Fibroblast of skin of right biceps (primary cell): ENCODE results near the gene CFAP92.
A peak's percentile ranks its signal among the peaks of the same experiment; 100 is the strongest.
"Not testable (repeated sequence)": the region's sequence is repeated elsewhere in the genome, so short reads cannot be mapped to it uniquely, and the experiment has no call there.

Source experiments
- DNase-seq: peaks from one replicate; pipeline ENCODE4 v3.0.0-alpha.2; 2013

The CFAP92 gene

DNA sequence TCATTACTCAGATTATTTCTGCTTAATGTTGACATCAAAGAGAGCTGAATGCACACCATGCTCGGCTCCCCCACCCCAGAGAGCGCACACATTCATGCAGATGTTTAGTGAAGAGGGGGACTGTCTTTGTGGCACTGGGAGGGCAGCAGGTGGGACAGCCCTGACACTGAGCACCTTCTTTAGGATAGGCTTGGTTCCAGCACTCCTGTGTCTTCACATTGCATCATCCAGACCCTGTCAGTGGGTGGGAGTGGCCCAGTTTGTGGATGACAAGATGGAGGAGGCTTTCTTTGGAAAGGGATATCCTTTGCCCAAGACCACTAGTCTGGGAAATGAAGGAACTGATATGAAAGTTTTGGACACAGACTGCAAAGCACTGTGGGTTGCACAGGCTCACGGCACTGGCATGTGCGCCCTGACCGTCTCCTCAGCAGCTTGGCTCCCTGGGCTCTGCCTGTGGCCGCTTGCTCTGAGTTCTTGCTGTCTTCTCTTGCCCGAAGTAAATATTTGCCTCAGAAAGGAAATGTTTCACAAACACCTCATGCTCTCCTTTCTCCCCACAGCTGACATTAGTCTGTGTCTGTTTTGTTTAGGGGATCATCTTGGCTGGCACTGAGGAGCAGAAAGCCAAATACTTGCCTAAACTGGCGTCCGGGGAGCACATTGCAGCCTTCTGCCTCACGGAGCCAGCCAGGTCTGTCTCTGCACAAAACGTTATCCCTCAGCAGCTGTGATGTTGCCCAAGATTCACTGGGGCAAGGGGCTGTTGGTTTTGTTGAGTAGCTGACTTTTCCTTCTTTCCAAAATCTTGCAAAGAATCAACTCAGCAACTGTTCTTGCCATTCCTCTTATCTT, 97.8 kb downstream of the CFAP92 start:
- DNase-seq: peak; percentile 16

DNA sequence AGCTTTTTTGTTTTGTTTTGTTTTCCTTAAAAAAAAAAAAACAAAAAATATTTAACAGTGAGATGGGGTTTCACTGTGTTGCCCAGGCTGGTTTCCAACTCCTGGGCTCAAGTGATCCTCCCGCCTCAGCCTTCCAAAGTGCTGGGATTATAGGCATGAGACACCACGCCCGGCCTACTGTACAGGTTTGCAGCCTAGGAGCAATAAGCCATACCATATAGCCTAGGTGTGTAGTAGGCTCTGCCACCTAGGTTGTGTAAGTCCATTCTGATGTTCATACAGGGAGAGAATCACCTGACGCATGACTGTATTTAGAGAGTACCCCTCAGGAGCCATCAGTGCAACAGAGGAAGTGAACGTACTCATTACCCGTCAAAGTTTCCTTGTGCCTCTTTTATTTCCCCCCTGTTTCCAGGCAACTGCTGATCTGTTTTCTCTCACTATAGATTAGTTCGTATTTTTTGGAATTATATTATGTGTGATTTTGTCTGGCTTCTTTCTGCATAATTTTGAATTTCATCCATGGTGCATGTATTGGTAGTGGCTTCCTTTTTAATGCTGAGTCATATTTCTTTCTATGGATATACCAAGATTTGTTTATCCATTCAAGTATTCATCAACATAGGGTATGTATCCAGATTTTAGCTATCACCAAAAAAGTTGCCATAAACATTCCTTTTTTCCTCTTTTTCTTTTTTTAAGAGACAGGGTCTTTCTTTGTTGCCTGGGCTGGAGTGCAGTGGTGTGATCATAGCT, 104.6 kb downstream of the CFAP92 start:
- DNase-seq: no peak

DNA sequence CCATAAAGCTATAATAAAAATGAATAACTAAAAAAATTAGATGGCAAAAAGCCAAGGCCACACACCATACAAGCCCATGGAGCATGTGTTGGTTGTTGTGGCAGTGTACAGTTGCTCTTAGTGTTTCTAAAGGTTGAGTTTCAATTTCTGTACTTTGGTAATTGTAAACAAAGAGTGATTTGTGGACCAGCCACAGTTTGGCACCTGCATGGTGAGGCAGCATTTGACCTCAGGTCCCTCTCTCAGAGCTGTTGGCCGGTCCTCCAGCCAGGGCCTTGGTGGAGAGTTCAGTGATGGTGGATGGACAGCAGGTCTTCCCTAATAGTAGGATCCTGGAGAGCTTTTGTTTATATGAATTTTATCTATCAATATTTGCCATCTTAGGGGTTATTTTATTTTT, 108.9 kb downstream of the CFAP92 start:
- no peak for DNase-seq

GRCh38 chr3:128882719-128883118, 111.2 kb downstream of the CFAP92 start:
- no peak for DNase-seq

- no peak for DNase-seq
These were observed 112.3 kb downstream of the CFAP92 start for GRCh38 chr3:128881576-128881975.

- DNase-seq: not testable (repeated sequence)
These were observed 113.4 kb downstream of the CFAP92 start for GRCh38 chr3:128880455-128880854.

GRCh38 chr3:128879991-128880390, 113.9 kb downstream of the CFAP92 start:
- no peak for DNase-seq

DNA sequence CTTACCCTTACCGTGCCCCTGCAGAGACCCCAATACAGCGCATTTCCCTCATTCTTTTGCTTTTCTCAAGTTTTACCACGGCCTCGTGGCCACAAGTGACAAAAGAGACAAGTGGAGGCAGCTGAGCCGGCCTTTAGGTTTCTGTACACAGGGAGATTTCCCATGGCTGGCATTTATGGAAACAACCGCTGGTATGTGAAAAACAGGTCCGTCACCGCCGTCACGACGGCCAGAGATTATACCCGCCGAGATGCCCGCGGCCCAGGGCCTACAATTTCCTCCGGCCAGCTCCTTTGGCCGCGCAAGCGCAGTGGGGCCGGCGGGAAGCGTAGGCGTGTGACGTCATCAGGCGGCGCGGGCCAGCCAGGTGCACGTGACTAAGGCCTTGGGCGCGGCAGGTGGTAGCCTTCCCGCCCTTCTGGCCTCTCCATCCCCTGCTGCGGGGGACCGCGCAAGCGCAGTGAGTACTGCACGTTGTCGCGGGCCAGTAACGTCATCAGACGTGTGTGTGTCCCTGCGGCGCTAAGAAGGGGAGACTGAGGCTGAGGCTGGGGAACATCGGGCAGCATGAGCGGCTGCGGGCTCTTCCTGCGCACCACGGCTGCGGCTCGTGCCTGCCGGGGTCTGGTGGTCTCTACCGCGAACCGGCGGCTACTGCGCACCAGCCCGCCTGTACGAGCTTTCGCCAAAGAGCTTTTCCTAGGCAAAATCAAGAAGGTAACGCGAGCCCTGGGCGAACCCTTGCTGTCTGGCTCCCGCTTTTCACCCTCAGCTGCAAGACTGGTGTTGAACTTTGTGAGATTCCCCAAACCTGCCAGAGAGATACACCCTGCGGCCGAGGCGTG, 114.5 kb downstream of the CFAP92 start, which contains the start of gene ACAD9:
Gene ACAD9 (plus strand): TSS at position 496 of the 845 bp plus-strand sequence. CDS start 72 bp downstream, at position 568.
- DNase-seq: peak; percentile 98

DNA sequence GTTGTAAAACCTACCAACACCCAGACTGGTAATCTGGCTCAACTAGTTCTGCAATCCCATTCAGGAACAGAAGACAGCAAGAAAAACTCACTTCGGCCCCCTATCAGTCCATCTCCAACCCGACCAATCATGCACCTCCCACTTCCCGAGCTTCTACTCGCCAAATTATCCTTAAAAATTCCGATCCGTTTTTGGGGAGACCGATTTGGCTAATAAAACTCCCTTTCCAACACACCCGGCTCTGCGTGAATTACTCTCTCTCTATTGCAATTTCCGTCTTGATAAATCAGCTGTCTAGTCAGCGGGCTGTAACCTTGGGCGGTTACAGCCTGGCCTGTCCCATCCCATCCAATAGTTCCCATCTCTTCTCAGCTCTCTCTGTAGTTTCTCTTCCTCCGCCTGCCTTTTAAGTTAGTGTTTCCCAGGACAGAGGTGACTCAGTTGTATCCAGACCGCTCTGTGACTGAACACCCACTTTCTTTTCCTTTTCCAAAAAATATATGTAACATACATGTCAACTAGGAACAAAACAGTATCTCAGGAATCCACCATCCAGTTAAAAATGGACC, 115.2 kb downstream of the CFAP92 start:
- peak; percentile 70 for DNase-seq

DNA sequence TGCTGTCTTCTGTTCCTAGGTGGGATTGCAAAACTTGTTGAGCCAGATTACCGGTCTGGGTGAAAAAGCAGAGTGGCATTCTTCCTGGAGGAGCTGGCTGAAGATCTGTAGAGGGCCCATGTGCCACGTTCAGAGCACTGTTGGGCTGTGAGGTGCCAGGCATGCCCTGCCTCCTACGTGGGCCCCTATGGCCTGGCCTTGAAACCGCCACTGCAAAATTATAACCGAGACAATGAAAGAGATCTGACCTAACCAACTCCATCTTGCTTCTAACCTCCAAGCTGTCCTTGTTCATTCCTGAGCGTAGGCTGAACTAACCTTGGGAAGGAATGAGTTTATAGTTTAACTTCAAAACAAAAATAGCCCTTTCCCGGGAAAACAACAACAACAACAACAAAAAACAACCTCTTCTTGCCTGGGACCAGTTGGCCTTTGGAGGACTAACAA, 115.8 kb downstream of the CFAP92 start:
- DNase-seq: no peak

- DNase-seq: peak; percentile 17
These were observed 118.2 kb downstream of the CFAP92 start for GRCh38 chr3:128875556-128876120.

GRCh38 chr3:128874481-128875180, 119.2 kb downstream of the CFAP92 start:
- no peak for DNase-seq

GRCh38 chr3:128873244-128874022, 120.4 kb downstream of the CFAP92 start:
- DNase-seq: no peak

GRCh38 chr3:128872744-128873143, 121.1 kb downstream of the CFAP92 start:
- no peak for DNase-seq

DNA sequence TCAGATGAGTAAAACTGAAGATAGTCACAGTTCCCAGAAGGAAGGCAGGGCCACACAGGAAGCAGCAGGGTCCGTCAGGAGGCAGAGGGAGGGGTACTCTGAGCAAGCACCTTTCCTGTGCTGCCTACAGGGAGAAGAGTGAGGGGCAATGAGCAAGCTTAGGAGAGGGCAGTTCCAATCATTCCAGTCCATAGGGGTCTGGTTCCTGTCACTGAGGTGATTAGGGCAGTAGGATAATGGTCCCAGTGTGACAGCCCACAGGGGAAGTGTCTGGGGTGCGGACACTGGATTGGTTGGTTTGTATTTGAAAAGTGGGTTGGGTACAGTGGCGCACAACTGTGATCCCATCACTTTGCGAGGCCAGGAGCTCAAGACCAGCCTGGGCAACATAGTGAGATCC, 121.6 kb downstream of the CFAP92 start:
- no peak for DNase-seq

DNA sequence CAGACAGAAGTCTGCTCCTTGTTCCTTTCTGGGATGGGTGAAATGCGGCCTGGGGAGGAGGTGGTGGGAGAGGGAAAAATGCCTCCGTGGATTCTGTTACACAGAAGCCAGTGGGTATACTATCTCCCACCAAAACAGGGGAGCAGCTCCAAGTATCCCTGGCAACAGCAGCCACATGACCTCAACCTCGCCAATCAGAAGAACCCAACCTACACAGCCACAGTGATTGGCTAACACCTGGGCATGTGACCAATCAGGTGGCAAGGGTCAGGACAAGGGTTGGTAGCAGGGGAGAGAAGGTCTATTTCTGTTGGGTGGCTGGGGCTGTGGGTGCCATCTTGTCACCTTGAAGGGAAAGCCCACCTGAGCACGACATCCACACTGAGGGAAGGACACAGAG, 123.5 kb downstream of the CFAP92 start:
- DNase-seq: no peak

- no peak for DNase-seq
These were observed 126.4 kb downstream of the CFAP92 start for GRCh38 chr3:128867200-128868125.

- DNase-seq: peak; percentile 15
These were observed 128.7 kb downstream of the CFAP92 start for GRCh38 chr3:128864849-128865804.
